ENCODE measurements around the gene SLC22A15. TPM values are rescaled to one million over a fixed set of nuclear protein-coding genes. Genes with fewer than 3 reads are reported as not detected.

The SLC22A15 gene
- total and polyA plus RNA-seq, 5 donors from 2014 or later: 0.03 to 0.17 TPM; not detected in 3

- Histone ChIP-seq H3K9me3 (ENCODE audit: control insufficient read depth in 2 of 2, low read length in 2 of 2) (no peaks in the 10 kb centered on the region), H3K4me1 (ENCODE audit: control insufficient read depth, insufficient read depth, low read length, poor library complexity, severe bottlenecking) (no peaks in the 10 kb centered on the region), H3K4me3 (ENCODE audit: low read depth, low read length) (no peak overlapping the region), H3K36me3 (ENCODE audit: control insufficient read depth, insufficient read depth, low read length) (no peaks in the 10 kb centered on the region), H3K27me3 (ENCODE audit: control insufficient read depth, insufficient read depth, low read length) (peaks cover 24% of the 10 kb centered on the region), H3K27ac (ENCODE audit: insufficient read depth, low read length, poor library complexity, severe bottlenecking) (no peak overlapping the region)
- Mint-ChIP-seq H3K4me3 (no peak overlapping the region), H3K27me3 (peaks cover 39% of the 10 kb centered on the region), H3K4me1 (peaks cover 0 to 14% (median 4%) of the 10 kb centered on the region in 4 donors), H3K36me3 (no peaks in the 10 kb centered on the region), H3K9me3 (peaks cover 0 to 6% (median 0%) of the 10 kb centered on the region in 7 donors), H3K27ac (no peak overlapping the region)
- DNase-seq (peak in 1 of 3 donors; percentile 31), ATAC-seq (ENCODE audit: low read depth in 2 of 2) (no peak)
Observed at GRCh38 chr1:115980998-115981993, 5.0 kb downstream of the SLC22A15 start.

GRCh38 chr1:115982400-115982799 lies 6.1 kb downstream of the SLC22A15 start:
- H3K27me3 Mint-ChIP-seq: peaks cover 33% of the 10 kb centered on the region
- no peaks in the 10 kb centered on the region for H3K9me3 ChIP-seq (ENCODE audit: control insufficient read depth in 2 of 2, low read length in 2 of 2)
- no peak overlapping the region for H3K4me3 ChIP-seq (ENCODE audit: low read depth, low read length)
- peaks cover 0 to 7% (median 0%) of the 10 kb centered on the region in 4 donors for H3K4me1 Mint-ChIP-seq
- no peaks in the 10 kb centered on the region for H3K36me3 ChIP-seq (ENCODE audit: control insufficient read depth, insufficient read depth, low read length)
- H3K27ac Mint-ChIP-seq: no peak overlapping the region
- no peak for ATAC-seq (ENCODE audit: low read depth in 2 of 2)
- no peak for DNase-seq
- H3K27ac ChIP-seq (ENCODE audit: insufficient read depth, low read length, poor library complexity, severe bottlenecking): no peak overlapping the region
- no peaks in the 10 kb centered on the region for H3K36me3 Mint-ChIP-seq
- H3K4me1 ChIP-seq (ENCODE audit: control insufficient read depth, insufficient read depth, low read length, poor library complexity, severe bottlenecking): no peaks in the 10 kb centered on the region
- no peak overlapping the region for H3K4me3 Mint-ChIP-seq
- H3K9me3 Mint-ChIP-seq: peaks cover 0 to 2% (median 0%) of the 10 kb centered on the region in 7 donors
- H3K27me3 ChIP-seq (ENCODE audit: control insufficient read depth, insufficient read depth, low read length): peaks cover 18% of the 10 kb centered on the region

GRCh38 chr1:115983584-115983983 lies 7.3 kb downstream of the SLC22A15 start:
- Mint-ChIP-seq H3K27ac (no peak overlapping the region), H3K4me3 (no peak overlapping the region), H3K9me3 (peaks cover 0 to 2% (median 0%) of the 10 kb centered on the region in 7 donors), H3K36me3 (no peaks in the 10 kb centered on the region), H3K27me3 (peaks cover 26% of the 10 kb centered on the region), H3K4me1 (no peaks in the 10 kb centered on the region)
- Histone ChIP-seq H3K4me3 (ENCODE audit: low read depth, low read length) (no peak overlapping the region), H3K4me1 (ENCODE audit: control insufficient read depth, insufficient read depth, low read length, poor library complexity, severe bottlenecking) (no peaks in the 10 kb centered on the region), H3K36me3 (ENCODE audit: control insufficient read depth, insufficient read depth, low read length) (no peaks in the 10 kb centered on the region), H3K27ac (ENCODE audit: insufficient read depth, low read length, poor library complexity, severe bottlenecking) (no peak overlapping the region), H3K9me3 (ENCODE audit: control insufficient read depth in 2 of 2, low read length in 2 of 2) (no peaks in the 10 kb centered on the region), H3K27me3 (ENCODE audit: control insufficient read depth, insufficient read depth, low read length) (peaks cover 8% of the 10 kb centered on the region)
- no peak for ATAC-seq (ENCODE audit: low read depth in 2 of 2)
- no peak for DNase-seq

- Histone ChIP-seq H3K4me3 (ENCODE audit: low read depth, low read length) (no peak overlapping the region), H3K27ac (ENCODE audit: insufficient read depth, low read length, poor library complexity, severe bottlenecking) (no peak overlapping the region), H3K36me3 (ENCODE audit: control insufficient read depth, insufficient read depth, low read length) (no peaks in the 10 kb centered on the region), H3K9me3 (ENCODE audit: control insufficient read depth in 2 of 2, low read length in 2 of 2) (no peaks in the 10 kb centered on the region), H3K27me3 (ENCODE audit: control insufficient read depth, insufficient read depth, low read length) (no peaks in the 10 kb centered on the region), H3K4me1 (ENCODE audit: control insufficient read depth, insufficient read depth, low read length, poor library complexity, severe bottlenecking) (no peaks in the 10 kb centered on the region)
- Mint-ChIP-seq H3K27ac (no peak overlapping the region), H3K9me3 (peaks cover 0 to 4% (median 0%) of the 10 kb centered on the region in 7 donors), H3K27me3 (peaks cover 17% of the 10 kb centered on the region), H3K4me1 (peaks cover 0 to 2% (median 0%) of the 10 kb centered on the region in 4 donors), H3K36me3 (no peaks in the 10 kb centered on the region), H3K4me3 (no peak overlapping the region)
- DNase-seq (no peak), ATAC-seq (ENCODE audit: low read depth in 2 of 2) (no peak)
Observed at GRCh38 chr1:115987623-115988022, 11.3 kb downstream of the SLC22A15 start.

GRCh38 chr1:115988953-115989352 lies 12.6 kb downstream of the SLC22A15 start:
- no peak for DNase-seq
- H3K4me1 Mint-ChIP-seq: peaks cover 0 to 2% (median 0%) of the 10 kb centered on the region in 4 donors
- H3K27me3 Mint-ChIP-seq: peaks cover 15% of the 10 kb centered on the region
- no peak overlapping the region for H3K27ac ChIP-seq (ENCODE audit: insufficient read depth, low read length, poor library complexity, severe bottlenecking)
- no peaks in the 10 kb centered on the region for H3K36me3 Mint-ChIP-seq
- H3K4me3 Mint-ChIP-seq: no peak overlapping the region
- no peaks in the 10 kb centered on the region for H3K9me3 ChIP-seq (ENCODE audit: control insufficient read depth in 2 of 2, low read length in 2 of 2)
- no peaks in the 10 kb centered on the region for H3K4me1 ChIP-seq (ENCODE audit: control insufficient read depth, insufficient read depth, low read length, poor library complexity, severe bottlenecking)
- no peak overlapping the region for H3K27ac Mint-ChIP-seq
- no peaks in the 10 kb centered on the region for H3K36me3 ChIP-seq (ENCODE audit: control insufficient read depth, insufficient read depth, low read length)
- no peak for ATAC-seq (ENCODE audit: low read depth in 2 of 2)
- H3K4me3 ChIP-seq (ENCODE audit: low read depth, low read length): no peak overlapping the region
- H3K27me3 ChIP-seq (ENCODE audit: control insufficient read depth, insufficient read depth, low read length): no peaks in the 10 kb centered on the region
- peaks cover 0 to 1% (median 0%) of the 10 kb centered on the region in 7 donors for H3K9me3 Mint-ChIP-seq

- Mint-ChIP-seq H3K27ac (no peak overlapping the region), H3K36me3 (no peaks in the 10 kb centered on the region), H3K4me3 (no peak overlapping the region)
Observed at GRCh38 chr1:115989699-115990098, 13.4 kb downstream of the SLC22A15 start.

GRCh38 chr1:115991909-115992308 lies 15.6 kb downstream of the SLC22A15 start:
- peaks cover 0 to under 1% of the 10 kb centered on the region in 2 experiments for H3K9me3 ChIP-seq (ENCODE audit: control insufficient read depth in 2 of 2, low read length in 2 of 2)
- no peaks in the 10 kb centered on the region for H3K36me3 ChIP-seq (ENCODE audit: control insufficient read depth, insufficient read depth, low read length)
- ATAC-seq (ENCODE audit: low read depth in 2 of 2): no peak
- Mint-ChIP-seq H3K27ac (no peak overlapping the region), H3K36me3 (no peaks in the 10 kb centered on the region), H3K27me3 (peaks cover 10% of the 10 kb centered on the region), H3K4me1 (peaks cover 0 to 2% (median 0%) of the 10 kb centered on the region in 4 donors), H3K4me3 (no peak overlapping the region), H3K9me3 (peaks cover 0 to 3% (median 0%) of the 10 kb centered on the region in 7 donors)
- H3K27ac ChIP-seq (ENCODE audit: insufficient read depth, low read length, poor library complexity, severe bottlenecking): no peak overlapping the region
- no peaks in the 10 kb centered on the region for H3K4me1 ChIP-seq (ENCODE audit: control insufficient read depth, insufficient read depth, low read length, poor library complexity, severe bottlenecking)
- no peak for DNase-seq
- H3K27me3 ChIP-seq (ENCODE audit: control insufficient read depth, insufficient read depth, low read length): no peaks in the 10 kb centered on the region
- no peak overlapping the region for H3K4me3 ChIP-seq (ENCODE audit: low read depth, low read length)

More at GRCh38 chr1:115989699-115990098, 13.4 kb downstream of the SLC22A15 start:
- Histone ChIP-seq H3K4me3 (ENCODE audit: low read depth, low read length) (no peak overlapping the region), H3K9me3 (ENCODE audit: control insufficient read depth in 2 of 2, low read length in 2 of 2) (no peaks in the 10 kb centered on the region), H3K36me3 (ENCODE audit: control insufficient read depth, insufficient read depth, low read length) (no peaks in the 10 kb centered on the region), H3K4me1 (ENCODE audit: control insufficient read depth, insufficient read depth, low read length, poor library complexity, severe bottlenecking) (no peaks in the 10 kb centered on the region), H3K27ac (ENCODE audit: insufficient read depth, low read length, poor library complexity, severe bottlenecking) (no peak overlapping the region), H3K27me3 (ENCODE audit: control insufficient read depth, insufficient read depth, low read length) (no peaks in the 10 kb centered on the region)
- Mint-ChIP-seq H3K4me1 (peaks cover 0 to 2% (median 0%) of the 10 kb centered on the region in 4 donors), H3K9me3 (peaks cover 0 to 1% (median 0%) of the 10 kb centered on the region in 7 donors), H3K27me3 (peaks cover 15% of the 10 kb centered on the region)
- no peak for DNase-seq
- no peak for ATAC-seq (ENCODE audit: low read depth in 2 of 2)
